ENCODE measurements around the gene EHMT1. TPM values are rescaled to one million over a fixed set of nuclear protein-coding genes. Genes with fewer than 3 reads are reported as not detected.

Gene EHMT1
- total and polyA plus RNA-seq, 2 donors from 2014 or later = 15.8 to 92.9 TPM

DNA sequence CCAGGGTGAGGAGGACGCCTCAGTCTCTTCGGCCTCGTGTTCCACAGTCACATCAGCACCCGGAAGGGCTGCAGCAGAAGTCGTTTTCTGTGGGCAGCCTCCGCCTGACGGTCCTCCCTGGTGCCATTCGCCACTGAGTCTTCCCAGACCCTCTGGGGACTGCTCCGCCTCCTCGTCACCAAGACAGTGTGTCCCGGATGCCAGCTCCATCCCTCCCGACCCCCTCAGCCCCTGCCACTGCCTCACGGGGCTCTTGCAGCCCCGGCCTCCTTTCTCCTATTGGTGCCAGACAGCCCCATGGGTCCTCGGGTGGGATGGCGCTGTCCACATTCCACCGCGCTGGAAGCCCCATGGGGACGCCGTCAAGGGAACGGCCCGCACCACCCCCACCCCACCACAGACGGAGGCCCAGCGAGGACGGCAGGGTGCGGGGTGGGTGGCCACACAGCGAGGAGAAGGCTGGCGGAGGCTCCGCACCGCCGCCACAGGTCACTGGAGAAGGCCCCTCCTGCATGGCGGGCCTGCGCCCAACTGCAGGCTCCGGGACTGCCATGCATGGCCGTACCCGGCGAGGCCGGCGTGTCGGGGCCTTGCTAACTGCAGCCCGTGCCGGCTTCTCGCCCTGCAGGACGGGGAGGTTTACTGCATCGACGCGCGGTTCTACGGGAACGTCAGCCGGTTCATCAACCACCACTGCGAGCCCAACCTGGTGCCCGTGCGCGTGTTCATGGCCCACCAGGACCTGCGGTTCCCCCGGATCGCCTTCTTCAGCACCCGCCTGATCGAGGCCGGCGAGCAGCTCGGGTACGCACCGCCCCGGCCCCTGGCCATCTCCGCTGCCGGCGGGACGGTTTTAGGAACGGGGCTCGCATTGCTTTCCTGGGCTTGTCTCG lies 215.2 kb downstream of the EHMT1 start:
- TF ChIP-seq, protein P1, sequence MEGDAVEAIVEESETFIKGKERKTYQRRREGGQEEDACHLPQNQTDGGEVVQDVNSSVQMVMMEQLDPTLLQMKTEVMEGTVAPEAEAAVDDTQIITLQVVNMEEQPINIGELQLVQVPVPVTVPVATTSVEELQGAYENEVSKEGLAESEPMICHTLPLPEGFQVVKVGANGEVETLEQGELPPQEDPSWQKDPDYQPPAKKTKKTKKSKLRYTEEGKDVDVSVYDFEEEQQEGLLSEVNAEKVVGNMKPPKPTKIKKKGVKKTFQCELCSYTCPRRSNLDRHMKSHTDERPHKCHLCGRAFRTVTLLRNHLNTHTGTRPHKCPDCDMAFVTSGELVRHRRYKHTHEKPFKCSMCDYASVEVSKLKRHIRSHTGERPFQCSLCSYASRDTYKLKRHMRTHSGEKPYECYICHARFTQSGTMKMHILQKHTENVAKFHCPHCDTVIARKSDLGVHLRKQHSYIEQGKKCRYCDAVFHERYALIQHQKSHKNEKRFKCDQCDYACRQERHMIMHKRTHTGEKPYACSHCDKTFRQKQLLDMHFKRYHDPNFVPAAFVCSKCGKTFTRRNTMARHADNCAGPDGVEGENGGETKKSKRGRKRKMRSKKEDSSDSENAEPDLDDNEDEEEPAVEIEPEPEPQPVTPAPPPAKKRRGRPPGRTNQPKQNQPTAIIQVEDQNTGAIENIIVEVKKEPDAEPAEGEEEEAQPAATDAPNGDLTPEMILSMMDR (IDR thresholded peaks at IDR 0.05; ENCODE audit: borderline replicate concordance, extremely low read depth, insufficient read depth) = no peak
- intact Hi-C loops (cut with DNase I) = no loop called here
- H3K4me1 ChIP-seq (ENCODE audit: control insufficient read depth in 2 of 3, insufficient read depth in 2 of 3, low read depth in 1 of 3, low read length in 3 of 3) = no peaks in the 10 kb centered on the region
- H3K9ac ChIP-seq (ENCODE audit: low read length in 3 of 3) = no peak overlapping the region
- no peak for DNase-seq
- H3K27me3 ChIP-seq (ENCODE audit: control insufficient read depth, insufficient read depth, low read length) = no peaks in the 10 kb centered on the region
- FAIRE-seq = no peak
- H3K27ac ChIP-seq (ENCODE audit: low read depth in 2 of 2, low read length in 2 of 2) = no peak overlapping the region
- H3K9me3 ChIP-seq (ENCODE audit: control insufficient read depth in 2 of 3, insufficient read depth in 1 of 3, low read length in 3 of 3) = no peaks in the 10 kb centered on the region
- peaks cover 0 to 30% (median 5%) of the 10 kb centered on the region in 3 donors for H3K36me3 ChIP-seq (ENCODE audit: control insufficient read depth in 2 of 3, insufficient read depth in 3 of 3, low read length in 3 of 3)
- no peak overlapping the region for H3K4me3 ChIP-seq (ENCODE audit: low read length in 3 of 3)

DNA sequence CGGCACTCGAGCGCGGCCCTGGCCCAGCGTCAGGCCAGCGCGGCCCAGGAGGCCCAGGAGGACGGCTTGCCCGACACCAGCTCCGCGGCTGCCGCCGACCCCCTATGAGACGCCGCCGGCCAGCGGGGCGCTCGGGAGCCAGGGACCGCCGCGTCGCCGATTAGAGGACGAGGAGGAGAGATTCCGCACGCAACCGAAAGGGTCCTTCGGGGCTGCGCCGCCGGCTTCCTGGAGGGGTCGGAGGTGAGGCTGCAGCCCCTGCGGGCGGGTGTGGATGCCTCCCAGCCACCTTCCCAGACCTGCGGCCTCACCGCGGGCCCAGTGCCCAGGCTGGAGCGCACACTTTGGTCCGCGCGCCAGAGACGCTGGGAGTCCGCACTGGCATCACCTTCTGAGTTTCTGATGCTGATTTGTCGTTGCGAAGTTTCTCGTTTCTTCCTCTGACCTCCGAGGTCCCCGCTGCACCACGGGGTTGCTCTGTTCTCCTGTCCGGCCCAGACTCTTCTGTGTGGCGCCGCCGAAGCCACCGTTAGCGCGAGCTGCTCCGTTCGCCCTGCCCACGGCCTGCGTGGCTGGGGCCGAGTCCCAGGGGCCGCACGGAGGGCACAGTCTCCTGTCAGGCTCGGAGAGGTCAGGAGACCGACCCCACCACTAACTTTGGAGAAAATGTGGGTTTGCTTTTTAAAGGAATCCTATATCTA lies 216.2 kb downstream of the EHMT1 start:
- Histone ChIP-seq H3K27ac (ENCODE audit: low read depth in 2 of 2, low read length in 2 of 2) (no peak overlapping the region), H3K9ac (ENCODE audit: low read length in 3 of 3) (no peak overlapping the region), H3K4me1 (ENCODE audit: control insufficient read depth in 2 of 3, insufficient read depth in 2 of 3, low read depth in 1 of 3, low read length in 3 of 3) (no peaks in the 10 kb centered on the region), H3K9me3 (ENCODE audit: control insufficient read depth in 2 of 3, insufficient read depth in 1 of 3, low read length in 3 of 3) (no peaks in the 10 kb centered on the region), H3K27me3 (ENCODE audit: control insufficient read depth, insufficient read depth, low read length) (no peaks in the 10 kb centered on the region), H3K36me3 (ENCODE audit: control insufficient read depth in 2 of 3, insufficient read depth in 3 of 3, low read length in 3 of 3) (peaks cover 0 to 23% (median 4%) of the 10 kb centered on the region in 3 donors), H3K4me3 (ENCODE audit: low read length in 3 of 3) (no peak overlapping the region)
- FAIRE-seq = no peak
- no peak for DNase-seq
- TF ChIP-seq, protein P1 (IDR thresholded peaks at IDR 0.05; ENCODE audit: borderline replicate concordance, extremely low read depth, insufficient read depth) = no peak
- intact Hi-C loops (cut with DNase I) = no loop called here

DNA sequence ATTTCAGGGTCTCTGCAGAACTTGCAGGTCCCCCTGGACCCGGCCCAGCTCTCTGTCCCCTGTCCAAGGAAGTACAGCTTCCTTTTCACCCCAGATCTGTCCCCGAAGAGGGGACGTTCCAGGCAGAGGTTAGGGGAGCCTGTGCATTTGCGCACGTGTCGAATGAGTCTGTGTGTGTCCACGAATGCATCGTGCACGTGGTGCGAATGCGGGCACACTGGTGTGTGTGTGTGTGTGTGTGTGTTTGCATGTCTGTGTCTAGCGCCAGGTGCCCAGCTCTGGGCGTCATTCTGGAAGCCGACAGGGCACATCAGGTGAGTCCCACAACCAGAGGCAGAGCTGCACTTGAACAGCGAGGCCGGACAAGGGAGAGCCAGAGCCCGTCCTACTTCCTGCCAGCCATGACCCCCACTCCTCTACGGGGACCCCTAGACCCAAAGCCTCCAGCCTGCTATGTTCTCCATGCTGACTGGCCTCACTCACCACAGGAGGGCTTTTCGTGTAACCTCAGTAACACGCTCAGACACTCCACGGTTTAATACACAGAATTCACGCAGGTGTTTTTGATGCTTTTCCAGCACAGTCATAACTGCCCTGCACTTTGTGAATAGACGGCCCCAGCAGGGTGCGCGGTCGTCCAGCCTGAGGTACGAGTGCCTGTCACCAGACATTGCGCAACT lies 217.5 kb downstream of the EHMT1 start:
- TF ChIP-seq, protein P1 (IDR thresholded peaks at IDR 0.05; ENCODE audit: borderline replicate concordance, extremely low read depth, insufficient read depth) = no peak
- H3K27ac ChIP-seq (ENCODE audit: low read depth in 2 of 2, low read length in 2 of 2) = no peak overlapping the region
- FAIRE-seq = no peak
- H3K9ac ChIP-seq (ENCODE audit: low read length in 3 of 3) = no peak overlapping the region
- H3K4me1 ChIP-seq (ENCODE audit: control insufficient read depth in 2 of 3, insufficient read depth in 2 of 3, low read depth in 1 of 3, low read length in 3 of 3) = no peaks in the 10 kb centered on the region
- peaks cover 0 to 23% (median 4%) of the 10 kb centered on the region in 3 donors for H3K36me3 ChIP-seq (ENCODE audit: control insufficient read depth in 2 of 3, insufficient read depth in 3 of 3, low read length in 3 of 3)
- H3K4me3 ChIP-seq (ENCODE audit: low read length in 3 of 3) = no peak overlapping the region
- no peak for DNase-seq
- H3K27me3 ChIP-seq (ENCODE audit: control insufficient read depth, insufficient read depth, low read length) = no peaks in the 10 kb centered on the region
- intact Hi-C loops (cut with DNase I) = no loop called here
- no peaks in the 10 kb centered on the region for H3K9me3 ChIP-seq (ENCODE audit: control insufficient read depth in 2 of 3, insufficient read depth in 1 of 3, low read length in 3 of 3)

All from kidney (tissue), 14 donors.